HepG2 (cell line): ENCODE data around the gene TUBGCP6. TPM values are rescaled to one million over a fixed set of nuclear protein-coding genes. Genes with fewer than 3 reads are reported as not detected.

ENCODE experiments used
- AHR ChIP-seq: IDR thresholded peaks from 2 replicates; pipeline ENCODE4 v1.6.1; 2018; ENCODE audit warnings: missing genetic modification reagents, missing compliant biosample characterization
- CREB3 ChIP-seq: sonication (generic); formaldehyde crosslinking; IDR thresholded peaks from 2 replicates; pipeline ENCODE4 v1.5.0; 2020; ENCODE audit warnings: missing genetic modification reagents
- DPF2 ChIP-seq: sonication (generic); formaldehyde crosslinking; IDR thresholded peaks from 2 replicates; pipeline ENCODE4 v1.4.0; 2020; ENCODE audit warnings: mild to moderate bottlenecking, low read depth, missing genetic modification reagents, borderline replicate concordance
- GLI4 ChIP-seq: sonication (generic); formaldehyde crosslinking; IDR thresholded peaks from 2 replicates; pipeline ENCODE4 v1.5.1; 2020; ENCODE audit warnings: missing genetic modification reagents, mild to moderate bottlenecking, moderate library complexity, borderline replicate concordance
- SAP130 ChIP-seq: IDR thresholded peaks from 2 replicates; pipeline ENCODE4 v1.6.1; 2016; ENCODE audit warnings: low read depth
- SIX1 ChIP-seq: sonication (generic); formaldehyde crosslinking; IDR thresholded peaks from 2 replicates; pipeline ENCODE4 v1.4.0; 2020; ENCODE audit warnings: missing genetic modification reagents, borderline replicate concordance
- SMARCE1 ChIP-seq: fragments of 450-650 bp; IDR thresholded peaks from 2 replicates; pipeline ENCODE4 v1.6.1; 2017; ENCODE audit warnings: borderline replicate concordance
- SP2 ChIP-seq: sonication (generic); formaldehyde crosslinking; IDR thresholded peaks from 2 replicates; pipeline ENCODE4 v1.5.1; 2020; ENCODE audit warnings: mild to moderate bottlenecking, missing genetic modification reagents
- ZNF18 ChIP-seq: sonication (generic); formaldehyde crosslinking; IDR thresholded peaks from 2 replicates; pipeline ENCODE4 v1.8.0; 2022; ENCODE audit warnings: mild to moderate bottlenecking, missing genetic modification reagents; ENCODE audit not compliant: insufficient replicate concordance
- ZNF24 ChIP-seq: fragments of 450-650 bp; IDR thresholded peaks from 2 replicates; pipeline ENCODE4 v1.6.1; 2017; ENCODE audit warnings: antibody characterized with exemption, mild to moderate bottlenecking
- ZNF256 ChIP-seq: sonication (generic); formaldehyde crosslinking; conservative IDR thresholded peaks from 2 replicates; pipeline ENCODE4 v1.4.0; 2020; ENCODE audit warnings: missing genetic modification reagents
- ZNF317 ChIP-seq: sonication (generic); formaldehyde crosslinking; IDR thresholded peaks from 2 replicates; pipeline ENCODE4 v1.5.0; 2020; ENCODE audit warnings: mild to moderate bottlenecking, missing genetic modification reagents
- ZNF513 ChIP-seq: sonication (generic); formaldehyde crosslinking; conservative IDR thresholded peaks from 2 replicates; pipeline ENCODE4 v1.5.0; 2020; ENCODE audit warnings: missing genetic modification reagents
- ZNF816 ChIP-seq: sonication (generic); formaldehyde crosslinking; IDR thresholded peaks from 2 replicates; pipeline ENCODE4 v1.8.0; 2022; ENCODE audit warnings: missing genetic modification reagents, mild to moderate bottlenecking, borderline replicate concordance
- polyA plus RNA-seq, 8 experiments: library from polyadenylated mRNA; depleted of rRNA in 3 of 8; stranded (reverse) in 7 of 8; unstranded in 1 of 8; fragments of >200 nt; fragmentation: Illumina TruSeq in 4 of 8; extraction: Trizol in 4 of 8; gene quantifications; 2 replicates each; pipeline versions ENCODE4 v1.2.1 to v1.2.3, GENCODE V29; 2011 to 2016; ENCODE audit warnings: low read depth in 4 of 8, missing spikeins in 1 of 8, mixed read lengths in 1 of 8; ENCODE audit not compliant: insufficient read depth in 1 of 8
- total RNA-seq, 5 experiments: library from RNA; depleted of rRNA; stranded (reverse); fragments of >200 nt; fragmentation: Illumina TruSeq; extraction: Trizol; gene quantifications; 2 replicates each; pipeline ENCODE4 v1.2.3, GENCODE V29; 2016; ENCODE audit warnings: low read depth in 1 of 5
- TF ChIP-seq, protein P1 (sequence below): sonication (generic); formaldehyde crosslinking; IDR thresholded peaks from 2 replicates; pipeline ENCODE4 v1.5.0; 2020; ENCODE audit warnings: missing genetic modification reagents, mild to moderate bottlenecking, borderline replicate concordance
- TF ChIP-seq, protein P2 (sequence below), 2 experiments: sonication (generic) in 1 of 2; formaldehyde crosslinking in 1 of 2; IDR thresholded peaks; 2 replicates each; pipeline versions ENCODE4 v1.4.0 to v1.6.1; 2016 to 2020; ENCODE audit warnings: borderline replicate concordance in 1 of 2, low read depth in 1 of 2, mild to moderate bottlenecking in 1 of 2, missing genetic modification reagents in 1 of 2

Gene TUBGCP6
- total and polyA plus RNA-seq, 2 of the 13 experiments (the other 11 are each of a cell fraction or from before 2014, with no cell fraction given), result 14.6 to 15.7 TPM

- TF ChIP-seq SMARCE1, result no peak
- no peak for TF ChIP-seq SP2 (CRISPR knock-in tag)
- TF ChIP-seq ZNF18 (CRISPR knock-in tag), result no peak
- no peak for TF ChIP-seq DPF2 (CRISPR knock-in tag)
- no peak for TF ChIP-seq ZNF513 (CRISPR knock-in tag)
- no peak for TF ChIP-seq SIX1 (CRISPR knock-in tag)
- TF ChIP-seq, protein P1, sequence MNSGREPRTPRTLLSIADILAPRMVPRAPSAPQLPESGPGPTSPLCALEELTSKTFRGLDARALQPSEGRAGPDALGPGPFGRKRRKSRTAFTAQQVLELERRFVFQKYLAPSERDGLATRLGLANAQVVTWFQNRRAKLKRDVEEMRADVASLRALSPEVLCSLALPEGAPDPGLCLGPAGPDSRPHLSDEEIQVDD, result no peak
- TF ChIP-seq AHR, result no peak
- no peak for TF ChIP-seq ZNF317
- TF ChIP-seq ZNF816 (CRISPR knock-in tag), result no peak
- no peak for TF ChIP-seq ZNF256 (CRISPR knock-in tag)
- TF ChIP-seq ZNF24, result no peak
- TF ChIP-seq, protein P2, sequence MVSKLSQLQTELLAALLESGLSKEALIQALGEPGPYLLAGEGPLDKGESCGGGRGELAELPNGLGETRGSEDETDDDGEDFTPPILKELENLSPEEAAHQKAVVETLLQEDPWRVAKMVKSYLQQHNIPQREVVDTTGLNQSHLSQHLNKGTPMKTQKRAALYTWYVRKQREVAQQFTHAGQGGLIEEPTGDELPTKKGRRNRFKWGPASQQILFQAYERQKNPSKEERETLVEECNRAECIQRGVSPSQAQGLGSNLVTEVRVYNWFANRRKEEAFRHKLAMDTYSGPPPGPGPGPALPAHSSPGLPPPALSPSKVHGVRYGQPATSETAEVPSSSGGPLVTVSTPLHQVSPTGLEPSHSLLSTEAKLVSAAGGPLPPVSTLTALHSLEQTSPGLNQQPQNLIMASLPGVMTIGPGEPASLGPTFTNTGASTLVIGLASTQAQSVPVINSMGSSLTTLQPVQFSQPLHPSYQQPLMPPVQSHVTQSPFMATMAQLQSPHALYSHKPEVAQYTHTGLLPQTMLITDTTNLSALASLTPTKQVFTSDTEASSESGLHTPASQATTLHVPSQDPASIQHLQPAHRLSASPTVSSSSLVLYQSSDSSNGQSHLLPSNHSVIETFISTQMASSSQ (IDR thresholded peaks at IDR 0.05; ENCODE audit: low read depth), result no peak
- TF ChIP-seq, protein P2 (CRISPR knock-in tag; IDR thresholded peaks at IDR 0.05; ENCODE audit: borderline replicate concordance), result no peak
- TF ChIP-seq CREB3 (CRISPR knock-in tag), result no peak
- TF ChIP-seq SAP130 (CRISPR knock-in tag), result no peak
- no peak for TF ChIP-seq GLI4
Observed at GRCh38 chr22:50274311-50274710, 29.5 kb upstream of the TUBGCP6 start (continued).
